Esophagus (tissue), 2 donors: ENCODE results near the gene TRPV3. TPM values are rescaled to one million over a fixed set of nuclear protein-coding genes. Genes with fewer than 3 reads are reported as not detected.

Experiments used
- H3K27ac ChIP-seq, 2 donors: one replicate each; pipeline ENCODE4 v1.5.1; 2013; ENCODE audit warnings: low read depth in 2 of 2, mild to moderate bottlenecking in 2 of 2, inconsistent platforms in 1 of 2, low read length in 1 of 2, moderate library complexity in 1 of 2
- H3K27me3 ChIP-seq, 2 donors: one replicate each; pipeline ENCODE4 v1.6.1; 2013; ENCODE audit warnings: low read length in 2 of 2, control low read depth in 1 of 2, mild to moderate bottlenecking in 1 of 2; ENCODE audit not compliant: insufficient read depth in 2 of 2, control insufficient read depth in 1 of 2
- H3K36me3 ChIP-seq, 2 donors: one replicate each; pipeline ENCODE4 v1.6.1; 2013; ENCODE audit warnings: low read length in 1 of 2; ENCODE audit not compliant: control insufficient read depth in 2 of 2, insufficient read depth in 2 of 2
- H3K4me1 ChIP-seq, 2 donors: one replicate each; pipeline ENCODE4 v1.6.1; 2013; ENCODE audit warnings: low read length in 1 of 2; ENCODE audit not compliant: control insufficient read depth in 2 of 2, insufficient read depth in 2 of 2
- H3K4me3 ChIP-seq, 2 donors: one replicate each; pipeline ENCODE4 v1.5.1; 2013; ENCODE audit warnings: low read length in 2 of 2, mild to moderate bottlenecking in 2 of 2, low read depth in 1 of 2, moderate library complexity in 1 of 2
- H3K9me3 ChIP-seq, 2 donors: one replicate each; pipeline ENCODE4 v1.6.1; 2013; ENCODE audit warnings: mild to moderate bottlenecking in 2 of 2, low read depth in 1 of 2, low read length in 1 of 2, moderate library complexity in 1 of 2; ENCODE audit not compliant: control insufficient read depth in 2 of 2, insufficient read depth in 1 of 2
- WGBS, 2 donors: extraction: QIAGEN DNeasy Blood & Tissue Kit; methylation state at CpG; one replicate each; pipeline ENCODE4 v1.1.7; 2013; 5-methylcytosine and 5-hydroxymethylcytosine counted together
- polyA plus RNA-seq, 2 donors: library from polyadenylated mRNA; stranded (reverse); fragments of 200-250 nt; gene quantifications; one replicate each; pipeline ENCODE4 v1.2.3, GENCODE V29; 2013
- donor health status: healthy with polysubstance abuse.
- donor health status: Bipolar disorder and iron deficiency.

Gene TRPV3
- polyA plus RNA-seq, 2 donors: 0.16 to 0.83 TPM

GRCh38 chr17:3552916-3553315, 4.7 kb downstream of the TRPV3 start:
- H3K4me3 ChIP-seq: no peak overlapping the region
- H3K27ac ChIP-seq: no peak overlapping the region
- H3K36me3 ChIP-seq: no peaks in the 10 kb centered on the region
- no peaks in the 10 kb centered on the region for H3K27me3 ChIP-seq
- H3K4me1 ChIP-seq: peaks cover 0 to 9% of the 10 kb centered on the region in 2 donors
- WGBS, 2 donors: 87 to 94% methylated on average over 7 of the region's 7 CpGs
- H3K9me3 ChIP-seq: no peaks in the 10 kb centered on the region

- Histone ChIP-seq H3K27ac (no peak overlapping the region), H3K36me3 (no peaks in the 10 kb centered on the region), H3K4me3 (no peak overlapping the region), H3K27me3 (no peaks in the 10 kb centered on the region), H3K4me1 (no peaks in the 10 kb centered on the region), H3K9me3 (no peaks in the 10 kb centered on the region)
- WGBS, 2 donors: 85 to 88% methylated on average over 6 of the region's 6 CpGs
Observed at GRCh38 chr17:3551189-3551588, 6.4 kb downstream of the TRPV3 start.

- 98 to 99% methylated on average over 2 of the region's 2 CpGs for WGBS, 2 donors
- H3K4me3 ChIP-seq: no peak overlapping the region
- no peaks in the 10 kb centered on the region for H3K4me1 ChIP-seq
Observed at GRCh38 chr17:3549610-3550162, 7.9 kb downstream of the TRPV3 start.

GRCh38 chr17:3547628-3548027, 10.0 kb downstream of the TRPV3 start:
- Histone ChIP-seq H3K36me3 (no peaks in the 10 kb centered on the region), H3K27me3 (no peaks in the 10 kb centered on the region), H3K27ac (no peak overlapping the region), H3K4me1 (no peaks in the 10 kb centered on the region), H3K4me3 (no peak overlapping the region), H3K9me3 (no peaks in the 10 kb centered on the region)
- 76 to 77% methylated on average over 11 of the region's 11 CpGs for WGBS, 2 donors

More at GRCh38 chr17:3549610-3550162, 7.9 kb downstream of the TRPV3 start:
- Histone ChIP-seq H3K36me3 (no peaks in the 10 kb centered on the region), H3K9me3 (no peaks in the 10 kb centered on the region), H3K27ac (no peak overlapping the region), H3K27me3 (no peaks in the 10 kb centered on the region)

- H3K27me3 ChIP-seq: no peaks in the 10 kb centered on the region
- 92 to 94% methylated on average over 8 of the region's 8 CpGs for WGBS, 2 donors
Observed at GRCh38 chr17:3546997-3547396, 10.6 kb downstream of the TRPV3 start.

GRCh38 chr17:3546521-3546920, 11.1 kb downstream of the TRPV3 start:
- Histone ChIP-seq H3K27me3 (no peaks in the 10 kb centered on the region), H3K9me3 (no peaks in the 10 kb centered on the region), H3K4me1 (no peaks in the 10 kb centered on the region), H3K27ac (no peak overlapping the region), H3K4me3 (no peak overlapping the region), H3K36me3 (no peaks in the 10 kb centered on the region)
- 93 to 96% methylated on average over 1 to 5 of the region's 5 CpGs for WGBS, 2 donors

More at GRCh38 chr17:3546997-3547396, 10.6 kb downstream of the TRPV3 start:
- no peaks in the 10 kb centered on the region for H3K4me1 ChIP-seq
- no peaks in the 10 kb centered on the region for H3K36me3 ChIP-seq
- no peak overlapping the region for H3K4me3 ChIP-seq
- no peaks in the 10 kb centered on the region for H3K9me3 ChIP-seq
- H3K27ac ChIP-seq: no peak overlapping the region

- no peak overlapping the region for H3K27ac ChIP-seq
Observed at GRCh38 chr17:3545151-3545550, 12.5 kb downstream of the TRPV3 start.

GRCh38 chr17:3544365-3544764, 13.2 kb downstream of the TRPV3 start:
- no peak overlapping the region for H3K4me3 ChIP-seq
- no peak overlapping the region for H3K27ac ChIP-seq
- WGBS, 2 donors: 83 to 84% methylated on average over 5 of the region's 5 CpGs
- no peaks in the 10 kb centered on the region for H3K4me1 ChIP-seq
- no peaks in the 10 kb centered on the region for H3K27me3 ChIP-seq
- H3K9me3 ChIP-seq: no peaks in the 10 kb centered on the region
- no peaks in the 10 kb centered on the region for H3K36me3 ChIP-seq

More at GRCh38 chr17:3545151-3545550, 12.5 kb downstream of the TRPV3 start:
- Histone ChIP-seq H3K4me3 (no peak overlapping the region), H3K4me1 (no peaks in the 10 kb centered on the region), H3K27me3 (no peaks in the 10 kb centered on the region), H3K36me3 (no peaks in the 10 kb centered on the region), H3K9me3 (no peaks in the 10 kb centered on the region)
- WGBS, 2 donors: 62 to 70% methylated on average over 8 to 9 of the region's 9 CpGs

- WGBS, 2 donors: 78 to 86% methylated on average over 10 of the region's 10 CpGs
- no peaks in the 10 kb centered on the region for H3K4me1 ChIP-seq
- no peaks in the 10 kb centered on the region for H3K9me3 ChIP-seq
- no peak overlapping the region for H3K27ac ChIP-seq
- H3K36me3 ChIP-seq: no peaks in the 10 kb centered on the region
- H3K4me3 ChIP-seq: no peak overlapping the region
- no peaks in the 10 kb centered on the region for H3K27me3 ChIP-seq
Observed at GRCh38 chr17:3543453-3543852, 14.2 kb downstream of the TRPV3 start.

GRCh38 chr17:3542410-3543088, 15.1 kb downstream of the TRPV3 start:
- Histone ChIP-seq H3K9me3 (no peaks in the 10 kb centered on the region), H3K27ac (no peak overlapping the region), H3K36me3 (no peaks in the 10 kb centered on the region), H3K4me1 (no peaks in the 10 kb centered on the region), H3K4me3 (no peak overlapping the region), H3K27me3 (no peaks in the 10 kb centered on the region)
- 74 to 76% methylated on average over 16 of the region's 16 CpGs for WGBS, 2 donors
